Measurements from ENCODE around the gene ITPKB.

ITPKB gene

DNA sequence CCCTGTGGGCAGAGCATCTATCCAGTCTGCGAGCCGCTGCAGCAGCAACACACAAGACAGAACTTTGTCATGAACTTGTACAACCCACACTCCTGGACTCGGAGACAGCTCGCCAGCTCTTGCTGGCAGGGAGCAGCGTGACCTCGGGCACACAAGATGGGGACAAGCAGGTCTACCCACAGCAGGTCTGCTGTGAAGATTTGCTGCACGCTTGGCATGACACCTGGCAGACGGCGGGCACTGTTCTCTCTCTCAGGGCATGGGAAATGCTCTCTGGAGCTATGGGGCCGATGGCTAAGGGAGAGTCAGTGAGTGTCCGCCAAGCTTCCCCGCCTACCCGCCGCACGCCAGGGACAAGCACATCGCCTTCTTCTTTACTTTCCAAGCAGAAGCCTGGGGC, 100.5 kb downstream of the ITPKB start:
- H3K27me3 ChIP-seq (ENCODE audit: insufficient read depth, low read length, poor library complexity), result no peaks in the 10 kb centered on the region
- H4K20me1 ChIP-seq (ENCODE audit: insufficient read depth, low read length), result peaks cover 3% of the 10 kb centered on the region; the same call in 1 of the 2 replicates
- no peak overlapping the region for H3K4me2 ChIP-seq (ENCODE audit: insufficient read depth, low read length)
- H3K9ac ChIP-seq (ENCODE audit: low read depth, low read length), result no peak overlapping the region
- H3K9me3 ChIP-seq (ENCODE audit: insufficient read depth, low read length, severe bottlenecking), result no peaks in the 10 kb centered on the region
- no peaks in the 10 kb centered on the region for H3K79me2 ChIP-seq (ENCODE audit: insufficient read depth, low read length)
- H2AFZ ChIP-seq (ENCODE audit: low read depth, low read length), result no peak overlapping the region
- no peak overlapping the region for H3K27ac ChIP-seq (ENCODE audit: low read length)
- H3K36me3 ChIP-seq (ENCODE audit: insufficient read depth, low read length), result peaks cover 79% of the 10 kb centered on the region
- no peak for ATAC-seq (ENCODE audit: insufficient read depth, low read depth)
- DNase-seq, result no peak
- TF ChIP-seq EZH2 (IDR thresholded peaks at IDR 0.05; ENCODE audit: borderline replicate concordance, low read depth, low read length, severe bottlenecking), result no peak
- TF ChIP-seq CTCF (IDR thresholded peaks at IDR 0.05; ENCODE audit: borderline replicate concordance, extremely low read depth, low read length, poor library complexity, severe bottlenecking), result no peak
- H3K4me1 ChIP-seq (ENCODE audit: insufficient read depth, low read length), result no peaks in the 10 kb centered on the region
- H3K4me3 ChIP-seq (ENCODE audit: low read depth in 1 of 2, low read length in 2 of 2), result no peak overlapping the region

DNA sequence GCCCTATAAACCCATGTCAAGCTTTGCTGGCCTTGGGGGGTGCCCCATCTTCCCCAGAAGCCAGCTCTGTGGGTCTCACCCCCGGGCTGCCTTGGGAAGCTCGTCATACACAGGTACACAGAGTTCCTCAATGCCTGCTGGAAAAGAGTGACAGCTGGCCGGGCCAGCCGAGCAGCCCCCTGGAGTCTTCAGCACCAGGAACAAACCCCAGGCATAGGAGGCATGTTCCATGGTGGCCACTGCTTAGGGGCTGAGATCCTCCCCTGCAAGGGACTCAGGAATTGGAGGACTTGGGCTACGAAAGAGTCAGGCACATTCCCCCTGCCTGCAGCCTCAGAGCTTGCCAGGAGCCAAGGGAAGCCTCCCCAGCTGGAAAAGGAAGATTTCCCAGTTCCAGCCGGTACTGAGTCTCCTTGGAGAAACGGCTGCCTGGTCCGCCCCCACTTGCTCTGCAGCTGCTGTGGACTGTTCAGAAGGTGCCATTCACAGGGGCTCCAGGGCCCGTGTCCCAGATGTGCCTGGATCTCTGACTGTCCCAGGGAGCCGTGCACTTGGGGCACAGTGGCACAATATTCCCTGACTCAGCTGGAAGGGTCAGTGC, 101.0 kb downstream of the ITPKB start:
- H3K79me2 ChIP-seq (ENCODE audit: insufficient read depth, low read length), result no peaks in the 10 kb centered on the region
- no peak overlapping the region for H3K27ac ChIP-seq (ENCODE audit: low read length)
- no peak for DNase-seq
- TF ChIP-seq CTCF (IDR thresholded peaks at IDR 0.05; ENCODE audit: borderline replicate concordance, extremely low read depth, low read length, poor library complexity, severe bottlenecking) (no peak), EZH2 (IDR thresholded peaks at IDR 0.05; ENCODE audit: borderline replicate concordance, low read depth, low read length, severe bottlenecking) (no peak)
- no peak overlapping the region for H3K4me3 ChIP-seq (ENCODE audit: low read depth in 1 of 2, low read length in 2 of 2)
- no peak overlapping the region for H2AFZ ChIP-seq (ENCODE audit: low read depth, low read length)
- H3K27me3 ChIP-seq (ENCODE audit: insufficient read depth, low read length, poor library complexity), result no peaks in the 10 kb centered on the region
- no peak for ATAC-seq (ENCODE audit: insufficient read depth, low read depth)
- no peaks in the 10 kb centered on the region for H3K9me3 ChIP-seq (ENCODE audit: insufficient read depth, low read length, severe bottlenecking)
- H3K36me3 ChIP-seq (ENCODE audit: insufficient read depth, low read length), result peaks cover 83% of the 10 kb centered on the region
- H4K20me1 ChIP-seq (ENCODE audit: insufficient read depth, low read length), result peaks cover 3% of the 10 kb centered on the region; the same call in 1 of the 2 replicates
- H3K4me1 ChIP-seq (ENCODE audit: insufficient read depth, low read length), result no peaks in the 10 kb centered on the region
- no peak overlapping the region for H3K4me2 ChIP-seq (ENCODE audit: insufficient read depth, low read length)
- no peak overlapping the region for H3K9ac ChIP-seq (ENCODE audit: low read depth, low read length)

DNA sequence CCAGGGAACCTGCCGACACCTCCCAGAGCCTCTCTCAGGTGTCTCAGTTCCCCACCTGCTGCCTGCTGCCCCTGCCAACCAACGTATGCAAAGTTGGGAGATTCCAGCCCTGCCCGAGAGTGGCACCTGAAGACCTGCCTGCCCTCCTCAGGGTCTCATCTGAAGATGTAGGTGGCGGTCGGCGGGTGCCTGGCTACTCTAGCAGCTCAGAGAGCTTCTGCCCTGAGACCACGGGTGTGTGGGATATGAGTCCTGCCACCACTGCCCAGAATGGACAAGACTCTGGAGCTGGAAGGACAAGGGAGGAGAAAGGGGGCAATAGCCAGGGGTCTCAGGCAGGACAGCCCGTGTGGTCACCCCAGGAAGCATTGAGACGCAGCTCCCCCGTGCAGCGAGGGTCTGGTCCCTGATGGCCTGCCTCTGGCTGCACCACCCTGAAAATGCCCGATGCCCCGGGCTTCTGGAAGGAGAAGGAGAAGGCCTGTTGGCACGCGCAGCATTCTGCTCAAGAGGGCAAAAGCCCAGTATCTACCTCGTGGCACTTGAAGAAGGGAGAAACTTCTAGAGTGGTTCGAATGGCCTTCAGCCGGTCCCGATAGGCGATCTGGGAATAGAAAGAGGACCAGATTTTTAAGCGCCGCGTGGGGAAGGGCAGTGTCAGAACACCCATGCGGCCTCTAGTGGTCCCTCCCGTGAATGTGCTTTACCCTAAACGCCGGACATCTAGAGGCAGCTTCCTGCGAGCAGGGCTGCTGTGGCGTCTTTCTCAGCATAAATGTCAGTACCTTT, 101.7 kb downstream of the ITPKB start:
- Histone ChIP-seq H3K27ac (ENCODE audit: low read length) (no peak overlapping the region), H3K4me3 (ENCODE audit: low read depth in 1 of 2, low read length in 2 of 2) (no peak overlapping the region), H3K4me2 (ENCODE audit: insufficient read depth, low read length) (no peak overlapping the region), H3K27me3 (ENCODE audit: insufficient read depth, low read length, poor library complexity) (no peaks in the 10 kb centered on the region), H3K9me3 (ENCODE audit: insufficient read depth, low read length, severe bottlenecking) (no peaks in the 10 kb centered on the region), H3K9ac (ENCODE audit: low read depth, low read length) (no peak overlapping the region), H2AFZ (ENCODE audit: low read depth, low read length) (no peak overlapping the region), H4K20me1 (ENCODE audit: insufficient read depth, low read length) (peaks cover 3% of the 10 kb centered on the region; the same call in 1 of the 2 replicates), H3K79me2 (ENCODE audit: insufficient read depth, low read length) (no peaks in the 10 kb centered on the region), H3K4me1 (ENCODE audit: insufficient read depth, low read length) (no peaks in the 10 kb centered on the region), H3K36me3 (ENCODE audit: insufficient read depth, low read length) (peaks cover 81% of the 10 kb centered on the region)
- DNase-seq, result no peak
- TF ChIP-seq EZH2 (IDR thresholded peaks at IDR 0.05; ENCODE audit: borderline replicate concordance, low read depth, low read length, severe bottlenecking) (no peak), CTCF (IDR thresholded peaks at IDR 0.05; ENCODE audit: borderline replicate concordance, extremely low read depth, low read length, poor library complexity, severe bottlenecking) (no peak)
- no peak for ATAC-seq (ENCODE audit: insufficient read depth, low read depth)

Data from DND-41 (cell line).